H1 (cell line): ENCODE data around the gene EPHA10. TPM values are rescaled to one million over a fixed set of nuclear protein-coding genes. Genes with fewer than 3 reads are reported as not detected.

ENCODE experiments used
- BCL11A ChIP-seq, 2 experiments: IDR thresholded peaks; one replicate each; pipeline ENCODE4 v1.6.1; 2011; ENCODE audit warnings: low read depth in 2 of 2, low read length in 2 of 2, mild to moderate bottlenecking in 2 of 2
- CTBP2 ChIP-seq: IDR thresholded peaks from 2 replicates; pipeline ENCODE4 v1.7.0; 2011; ENCODE audit warnings: borderline replicate concordance, mild to moderate bottlenecking, moderate library complexity, mixed read lengths, low read length; ENCODE audit not compliant: insufficient read depth, insufficient read length
- RNF2 ChIP-seq: fragments of 200-900, 300-1000 bp; sonication (generic); IDR thresholded peaks from 2 replicates; pipeline ENCODE4 v1.7.1; 2016; ENCODE audit warnings: borderline replicate concordance, low read depth, mild to moderate bottlenecking, antibody characterized with exemption, low read length; ENCODE audit not compliant: poor library complexity, severe bottlenecking; ENCODE audit errors: missing control alignments
- RXRA ChIP-seq: IDR thresholded peaks from 2 replicates; pipeline ENCODE4 v1.6.1; 2011; ENCODE audit warnings: low read depth, mild to moderate bottlenecking, low read length, moderate library complexity; ENCODE audit not compliant: insufficient read depth
- SAP30 ChIP-seq: fragments of 300-600 bp; sonication (generic); IDR thresholded peaks from 2 replicates; pipeline ENCODE4 v1.7.1; 2012; ENCODE audit warnings: low read length, moderate library complexity, mild to moderate bottlenecking, inconsistent platforms; ENCODE audit not compliant: insufficient read depth, insufficient replicate concordance
- polyA plus RNA-seq, 7 experiments: library from polyadenylated mRNA; depleted of rRNA in 3 of 7; stranded (reverse) in 5 of 7; unstranded in 2 of 7; fragments of >200 nt in 5 of 7; fragments of 200-250 nt in 2 of 7; gene quantifications; 1 replicate in 5 of 7; 2 replicates in 1 of 7; 4 replicates in 1 of 7; pipeline versions ENCODE4 v1.2.1 to v1.2.3, GENCODE V29; 2011 to 2013; ENCODE audit warnings: missing spikeins in 2 of 7, mixed read lengths in 2 of 7
- total RNA-seq: library from RNA; stranded (reverse); fragmentation: NEBNext Ultra II Directional; extraction: Animal tissue kit (Norgen Biotek cat#: 25700); gene quantifications from 2 replicates; pipeline ENCODE4 v1.2.1, GENCODE V29; 2021
- TF ChIP-seq, protein P1 (sequence below): IDR thresholded peaks from 2 replicates; pipeline ENCODE4 v1.6.1; 2012; ENCODE audit warnings: inconsistent platforms

EPHA10 gene
- total and polyA plus RNA-seq, 2 of the 8 experiments (the other 6 are each of a cell fraction or from before 2014, with no cell fraction given), result 0.54 to 1.0 TPM

DNA sequence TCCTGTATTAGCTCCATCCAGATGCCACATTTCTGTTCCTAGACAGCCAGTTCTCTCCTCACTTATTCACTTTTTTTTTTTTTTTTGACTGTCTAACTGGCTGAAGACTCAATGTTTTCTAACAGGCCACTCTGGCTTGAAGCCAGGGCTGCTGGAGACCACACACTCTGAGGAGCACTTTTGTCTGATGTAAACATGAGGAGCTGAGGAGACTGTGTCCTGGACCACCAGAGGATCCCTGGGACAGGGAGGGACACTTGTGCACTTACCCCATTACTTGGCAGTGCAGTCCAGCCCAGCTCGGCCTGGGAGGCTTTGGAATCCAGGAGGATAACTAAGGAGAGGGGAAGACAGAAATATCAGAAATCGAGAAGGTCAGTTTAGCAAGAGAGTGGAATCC lies 2.4 kb downstream of the EPHA10 start (continued):
- no peak for TF ChIP-seq SAP30
- no peak for TF ChIP-seq RXRA
- TF ChIP-seq CTBP2, result no peak
- no peak for TF ChIP-seq RNF2
- no peak for TF ChIP-seq BCL11A (IDR thresholded peaks at IDR 0.05; ENCODE audit: low read depth in 2 of 2, low read length in 2 of 2)
- TF ChIP-seq, protein P1, sequence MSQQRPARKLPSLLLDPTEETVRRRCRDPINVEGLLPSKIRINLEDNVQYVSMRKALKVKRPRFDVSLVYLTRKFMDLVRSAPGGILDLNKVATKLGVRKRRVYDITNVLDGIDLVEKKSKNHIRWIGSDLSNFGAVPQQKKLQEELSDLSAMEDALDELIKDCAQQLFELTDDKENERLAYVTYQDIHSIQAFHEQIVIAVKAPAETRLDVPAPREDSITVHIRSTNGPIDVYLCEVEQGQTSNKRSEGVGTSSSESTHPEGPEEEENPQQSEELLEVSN, result no peak
